Posterior vena cava (tissue), 2 donors: ENCODE measurements around the gene KAZALD1. TPM values are rescaled to one million over a fixed set of nuclear protein-coding genes. Genes with fewer than 3 reads are reported as not detected.
A peak's percentile ranks its signal among the peaks of the same experiment; 100 is the strongest.

Experiments
- DNase-seq: peaks from one replicate; pipeline ENCODE4 v3.0.0-alpha.2; 2020; ENCODE audit warnings: low spot score
- intact Hi-C, 2 donors: fragments of 100-400 bp; cut with DNase I; formaldehyde crosslinking; loops; one replicate each; pipeline versions ENCODE4 v1.14.1 to v1.14.2; 2022 to 2023
- total RNA-seq, 2 donors: library from RNA; stranded (reverse); fragmentation: NEBNext Ultra II Directional; extraction: Animal tissue kit (Norgen Biotek cat#: 25700); gene quantifications; one replicate each; pipeline ENCODE4 v1.2.1, GENCODE V29; 2021
- donor health status: DM: yes; HTN: yes; CAD: no.
- donor health status: DM: yes; HTN: yes; CAD: no.

KAZALD1 gene
- total RNA-seq, 2 donors from 2014 or later: 6.5 to 9.3 TPM

DNA sequence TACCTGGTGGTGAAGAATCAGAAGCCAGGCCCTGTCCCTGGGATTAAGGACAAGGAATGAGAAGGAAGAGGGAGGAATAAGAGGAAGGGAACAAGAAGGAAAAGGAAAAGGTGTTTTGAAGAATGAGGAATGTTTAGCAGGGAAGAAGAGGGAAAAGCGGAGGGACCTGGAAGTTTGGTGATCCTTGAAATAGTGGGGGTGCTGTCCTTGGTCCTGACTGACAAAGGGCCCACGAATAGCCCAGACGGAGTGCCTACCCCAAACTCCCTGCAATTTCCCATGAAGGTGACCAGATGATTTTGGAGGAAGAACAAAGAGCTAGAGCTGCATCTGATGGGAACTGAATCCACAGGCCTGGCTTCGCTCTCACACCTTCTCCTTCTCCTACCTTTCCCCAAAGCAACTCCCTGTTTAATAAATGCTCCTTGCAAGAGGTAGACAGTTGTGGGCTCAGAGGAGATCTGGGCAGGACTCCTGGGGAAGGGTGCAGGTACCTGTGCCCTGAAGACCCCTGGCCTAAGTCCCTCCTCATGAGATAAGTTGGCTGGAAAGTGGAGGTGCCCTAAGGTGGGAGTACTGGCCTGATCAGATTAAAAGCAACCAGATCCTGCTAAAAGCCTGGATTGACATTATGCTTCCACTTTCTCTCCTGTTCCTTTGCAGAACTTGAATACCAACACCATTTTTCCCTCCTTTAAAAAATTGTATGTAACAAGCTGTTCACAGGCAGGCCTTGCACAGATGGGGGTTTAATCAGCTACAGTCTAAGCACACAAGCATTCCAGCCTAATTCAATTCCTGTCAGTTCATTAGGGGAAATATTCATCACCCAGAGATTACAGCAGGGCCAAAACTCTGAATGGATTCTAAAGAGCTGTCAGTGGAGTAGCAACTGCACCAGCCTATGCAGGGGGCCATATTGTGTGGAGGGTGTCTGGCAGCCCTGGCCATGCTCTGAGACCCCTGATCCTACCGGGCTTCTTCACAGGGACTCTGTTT, 19.4 kb downstream of the KAZALD1 start:
- no peak for DNase-seq
- intact Hi-C loops: no loop called here

DNA sequence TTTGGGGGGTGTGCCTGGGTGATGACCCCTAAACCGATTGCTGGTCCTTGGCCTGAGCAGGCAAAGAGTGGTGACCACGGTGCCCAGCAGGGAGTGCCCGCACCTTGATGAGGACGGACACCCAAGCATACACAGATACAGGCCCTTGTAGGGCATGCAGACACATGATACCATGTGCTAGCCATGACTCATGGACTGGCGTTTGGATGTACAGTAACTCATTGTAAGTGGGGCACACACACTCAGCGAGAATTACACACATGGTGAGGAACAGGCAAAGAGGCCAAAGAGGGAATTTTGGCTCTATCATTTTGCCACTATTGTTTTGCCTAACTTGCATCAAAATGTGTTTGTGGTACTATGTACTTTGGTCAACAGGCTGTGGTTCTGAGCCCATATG, 24.1 kb downstream of the KAZALD1 start:
- intact Hi-C loops: no loop called here
- no peak for DNase-seq

DNA sequence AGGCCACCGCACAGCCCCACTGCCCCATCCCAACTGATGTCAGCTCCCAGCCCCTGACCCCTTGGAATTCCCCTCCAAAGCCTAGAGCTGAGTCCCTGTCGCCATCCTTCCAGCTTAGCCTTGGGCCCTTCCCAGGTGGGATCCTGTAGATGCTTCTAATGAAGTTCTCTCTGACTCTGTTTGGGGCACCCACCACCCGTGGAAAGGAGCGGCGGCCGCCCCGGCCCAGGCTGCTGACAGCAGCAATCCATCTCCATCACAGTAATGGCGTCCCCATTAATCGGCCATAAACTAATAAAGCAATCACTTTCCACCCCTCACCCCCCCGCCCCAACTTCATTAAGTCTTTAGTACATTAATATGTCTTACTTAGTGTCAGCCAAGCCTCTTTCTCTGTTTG, 25.6 kb downstream of the KAZALD1 start:
- intact Hi-C loops: no loop called here
- no peak for DNase-seq

DNA sequence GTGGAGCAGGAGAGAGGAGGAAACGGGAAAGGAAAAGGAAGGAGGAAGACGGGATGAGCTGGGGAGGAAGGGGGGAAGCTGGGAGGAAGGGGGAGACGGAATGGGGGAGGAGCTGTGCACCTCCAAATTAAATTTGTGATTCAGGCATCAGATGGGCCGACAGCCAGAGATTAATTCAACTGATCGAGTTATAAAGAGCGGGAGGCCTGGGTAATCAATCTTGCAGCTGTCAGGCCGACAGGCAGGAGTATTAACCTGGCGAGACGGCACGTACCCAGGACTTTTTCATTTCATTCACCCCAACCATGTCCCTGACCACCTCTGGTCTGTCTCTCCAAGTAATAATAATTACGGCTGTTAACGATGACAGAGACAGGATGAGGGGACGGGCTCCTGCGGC, 26.2 kb downstream of the KAZALD1 start:
- intact Hi-C loops: no loop called here
- DNase-seq: no peak

DNA sequence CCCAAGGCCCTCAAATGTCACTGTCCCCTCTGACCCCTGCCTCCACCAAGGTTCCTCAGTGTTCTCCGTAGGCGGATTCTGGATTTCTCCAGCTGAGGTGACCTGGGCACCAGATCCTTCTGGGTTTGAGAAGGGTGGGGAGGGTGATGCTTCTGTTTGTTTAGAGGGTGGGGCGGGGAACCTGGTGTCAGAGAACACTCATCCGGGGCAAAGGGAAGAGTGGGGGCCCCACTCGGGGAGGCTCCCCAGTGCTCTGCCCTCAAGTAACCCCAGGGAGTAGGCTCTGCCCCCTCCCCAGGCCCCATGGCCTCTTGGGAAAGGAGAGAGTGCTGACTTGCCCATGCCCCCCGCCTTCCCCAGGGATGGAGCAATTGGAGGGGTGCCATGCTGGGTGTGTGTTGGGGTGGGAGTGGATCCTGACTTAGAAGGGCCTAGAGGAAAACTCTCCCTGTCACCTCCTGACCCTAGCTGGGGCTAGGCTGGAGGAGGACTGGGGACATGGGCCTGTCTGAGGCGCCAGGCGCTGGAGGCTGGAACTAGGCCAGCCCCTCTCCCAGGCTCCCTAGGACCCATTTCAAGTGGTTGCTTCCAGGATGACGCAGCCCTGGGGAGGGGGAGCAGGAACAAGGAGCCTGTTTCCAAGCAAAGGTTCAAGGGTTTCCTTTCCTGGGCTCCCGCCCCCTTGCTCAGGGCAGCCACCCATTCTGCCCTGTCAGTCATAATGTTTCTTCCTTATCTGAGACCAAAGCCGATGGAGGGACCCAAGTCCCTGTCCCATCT, 27.9 kb downstream of the KAZALD1 start:
- intact Hi-C loops: no loop called here
- DNase-seq: no peak

DNA sequence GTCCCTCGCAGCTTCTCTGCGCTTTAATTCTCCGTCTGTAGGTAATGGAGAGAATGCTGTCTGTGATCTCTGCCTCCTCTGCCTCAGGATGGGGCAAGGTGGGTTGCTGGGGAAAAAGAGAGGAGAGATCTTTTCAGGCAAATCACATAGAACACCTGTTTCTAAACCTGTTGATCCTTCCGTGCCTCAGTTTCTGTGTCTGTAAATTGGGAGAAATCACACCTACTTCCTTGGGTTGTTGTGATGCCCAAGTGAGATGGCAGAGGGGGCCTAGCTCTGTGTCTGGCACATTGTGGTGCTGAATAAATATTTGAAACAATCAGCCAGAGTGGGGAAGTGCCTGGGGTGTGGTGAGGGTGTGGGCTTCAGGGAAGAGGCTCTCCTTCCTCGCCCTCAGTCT, 28.8 kb downstream of the KAZALD1 start:
- intact Hi-C loops: no loop called here
- no peak for DNase-seq

DNA sequence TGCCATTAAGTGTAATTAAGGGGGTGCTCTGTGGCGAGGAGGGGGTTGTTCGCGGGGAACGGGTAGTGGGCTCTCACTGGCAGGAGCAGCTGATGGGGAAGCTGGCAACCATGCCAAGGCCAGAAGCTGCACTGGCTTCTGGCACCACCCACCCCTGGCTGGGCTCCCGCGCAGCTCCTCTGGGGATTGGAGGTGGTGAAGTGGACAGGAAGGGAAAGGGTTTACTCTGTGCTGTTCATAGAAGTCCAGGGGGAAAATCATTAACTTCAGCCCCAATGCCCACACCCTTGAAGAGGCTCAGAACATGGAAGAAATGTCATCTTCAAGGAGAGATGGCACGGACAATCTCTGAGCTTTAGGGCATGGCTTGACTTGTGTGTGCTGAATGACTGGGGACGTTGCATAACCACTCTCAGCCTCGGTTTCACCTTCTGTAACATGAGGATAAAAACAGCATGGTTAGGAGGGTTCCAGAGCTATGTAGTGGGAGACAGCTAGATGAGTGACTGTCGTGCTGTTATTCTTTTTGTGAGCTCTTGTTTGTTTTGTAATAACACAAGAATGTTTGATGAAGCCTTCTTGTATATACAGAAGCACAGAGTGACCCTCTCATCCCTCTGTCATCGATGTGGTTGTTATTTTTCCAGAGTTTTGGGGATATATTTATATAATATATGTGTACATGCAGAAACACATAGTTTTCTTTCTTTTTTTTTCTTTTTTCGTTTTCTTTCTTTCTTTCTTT, 29.9 kb downstream of the KAZALD1 start:
- intact Hi-C loops: no loop called here

DNA sequence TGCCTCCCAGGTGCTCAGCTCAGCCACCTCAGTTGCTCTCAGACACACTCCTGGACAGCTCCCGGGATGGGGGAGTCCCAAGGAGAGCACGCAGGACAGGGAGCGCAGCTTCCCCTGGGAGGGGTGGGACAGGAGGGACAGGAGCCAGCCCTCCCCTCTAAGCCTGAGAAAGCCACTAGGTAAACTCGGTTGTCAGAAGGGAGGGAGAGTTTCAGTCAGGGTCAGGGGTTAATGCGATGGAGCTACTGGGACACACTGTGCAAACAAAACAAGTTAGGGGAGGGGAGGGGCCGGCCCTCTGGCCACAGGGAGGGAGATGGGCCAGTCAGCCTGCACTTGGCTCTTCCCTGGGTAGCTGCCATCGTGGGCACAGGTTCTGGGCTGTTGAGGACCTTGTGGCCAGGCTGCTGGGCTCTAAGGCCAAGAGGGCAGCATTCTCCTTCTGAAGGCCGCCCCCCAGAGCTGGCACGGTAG, 31.1 kb downstream of the KAZALD1 start:
- no peak for DNase-seq
- intact Hi-C loops: no loop called here

More for the DNA sequence above, 29.9 kb downstream of the KAZALD1 start:
- DNase-seq: no peak

DNA sequence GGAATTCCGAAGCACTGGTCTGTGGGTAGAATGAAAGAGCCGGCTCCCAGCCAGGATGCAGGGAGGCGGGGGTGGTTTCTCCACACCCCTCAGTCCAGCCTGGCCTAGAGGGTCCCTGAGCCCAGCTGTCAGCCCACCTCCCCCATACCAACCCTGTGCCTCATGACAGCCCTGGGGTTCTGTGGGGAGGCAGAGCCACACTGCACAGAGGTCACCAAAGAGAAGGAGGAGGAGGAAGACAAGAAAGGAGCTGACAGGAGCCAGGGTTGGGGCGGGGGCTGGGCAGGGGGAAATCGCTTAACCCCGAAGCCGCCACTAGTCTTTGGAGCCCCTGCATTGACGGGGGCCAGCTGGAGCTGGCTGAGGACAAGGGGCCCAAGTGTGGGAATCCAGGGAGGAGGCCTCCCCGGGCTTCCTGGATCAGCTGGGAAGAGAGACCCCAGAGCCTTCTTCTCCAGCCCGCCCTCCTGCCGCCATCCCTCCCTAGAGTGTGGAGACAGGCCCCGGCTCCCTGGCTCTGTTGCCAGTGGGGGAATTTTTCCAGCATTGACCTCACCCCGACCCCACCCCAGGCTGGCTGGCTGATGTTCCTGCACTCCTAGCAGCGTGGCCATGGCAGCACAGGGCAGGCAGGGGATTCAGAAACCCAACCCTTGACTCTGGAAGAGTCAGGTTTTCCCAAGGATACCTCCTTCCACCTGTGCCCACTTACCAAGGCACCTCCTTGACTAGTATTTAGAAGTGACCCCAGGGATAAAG, 32.5 kb downstream of the KAZALD1 start:
- DNase-seq: no peak
- intact Hi-C loops: no loop called here

DNA sequence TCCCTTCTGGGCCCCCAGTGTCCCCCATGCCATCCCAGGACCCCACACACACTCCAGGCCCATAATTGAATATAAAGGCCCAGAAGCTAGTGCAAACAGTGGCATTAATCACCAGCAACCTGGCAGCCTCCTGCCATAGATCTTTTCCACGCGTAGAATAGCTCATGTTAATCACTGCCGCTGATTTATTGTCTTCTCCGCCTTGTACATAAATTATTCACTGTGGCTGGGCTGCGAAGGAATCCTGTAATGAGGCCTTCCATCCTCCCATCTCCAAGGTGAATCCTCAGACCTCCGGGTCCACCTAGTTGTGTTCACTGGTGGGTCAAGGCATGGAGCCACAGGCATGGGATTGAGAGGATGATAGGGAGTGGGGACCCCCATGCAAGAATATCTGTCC, 33.2 kb downstream of the KAZALD1 start:
- intact Hi-C loops: loop anchor here in 1 of 2 donors (5.0 kb wide), 1 partner anchor 47 kb away; no protein-coding TSS in a partner anchor
- DNase-seq: no peak

DNA sequence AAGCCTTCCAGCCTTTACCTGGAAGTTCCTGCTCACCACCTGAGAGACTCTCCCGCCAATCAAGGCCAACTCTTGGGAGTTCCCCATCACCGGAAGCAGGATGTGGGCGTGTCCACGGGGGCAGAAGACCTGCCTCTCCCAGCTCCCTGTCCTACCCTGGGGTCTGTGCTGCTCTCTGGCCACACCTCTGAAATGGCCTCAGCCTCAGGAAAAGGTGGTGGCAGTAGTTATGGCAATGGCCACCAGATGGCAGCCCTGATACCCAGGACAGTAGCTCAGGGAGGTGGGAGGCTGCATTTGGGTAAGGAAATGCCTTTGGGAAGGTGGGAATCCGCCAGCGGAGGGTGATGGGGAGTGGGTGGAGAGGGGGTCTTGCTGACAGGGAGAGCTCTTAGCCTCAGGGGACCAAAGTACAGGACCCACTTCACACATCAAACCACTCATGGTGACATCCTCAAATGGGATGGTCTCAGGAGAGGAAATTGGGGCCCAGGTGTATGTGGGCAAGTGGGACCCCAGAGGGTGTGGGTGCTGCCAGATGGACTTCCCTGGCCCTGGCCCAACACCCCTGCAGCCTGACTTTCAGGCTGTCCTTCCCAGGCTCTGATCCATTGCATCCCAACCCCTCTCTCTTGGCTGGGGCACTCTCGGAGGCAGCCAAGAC, 33.9 kb downstream of the KAZALD1 start:
- no peak for DNase-seq
- intact Hi-C loops: loop anchor here in 1 of 2 donors (5.0 kb wide), 1 partner anchor 47 kb away; no protein-coding TSS in a partner anchor

DNA sequence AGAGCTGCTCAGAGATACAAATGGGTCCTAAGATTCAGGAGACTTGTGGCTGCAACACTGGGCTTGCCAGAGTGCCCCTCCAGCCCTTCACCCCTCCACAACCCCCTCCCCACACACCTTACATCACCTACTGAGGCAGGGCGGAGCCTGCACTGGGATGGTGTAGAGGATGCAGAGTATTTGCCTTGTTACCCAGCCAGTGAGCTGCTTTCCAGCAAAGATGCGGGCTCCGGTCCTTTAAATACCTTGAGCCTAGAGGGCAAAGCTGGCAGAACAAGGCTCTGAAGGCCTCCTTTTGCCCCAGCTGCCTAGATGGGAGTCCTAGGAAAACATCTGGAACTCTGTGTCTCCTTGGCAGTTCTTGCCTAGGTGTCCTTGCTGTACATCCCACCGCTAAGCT, 34.6 kb downstream of the KAZALD1 start:
- intact Hi-C loops: loop anchor here in 1 of 2 donors (5.0 kb wide), 1 partner anchor 46 kb away; no protein-coding TSS in a partner anchor

DNA sequence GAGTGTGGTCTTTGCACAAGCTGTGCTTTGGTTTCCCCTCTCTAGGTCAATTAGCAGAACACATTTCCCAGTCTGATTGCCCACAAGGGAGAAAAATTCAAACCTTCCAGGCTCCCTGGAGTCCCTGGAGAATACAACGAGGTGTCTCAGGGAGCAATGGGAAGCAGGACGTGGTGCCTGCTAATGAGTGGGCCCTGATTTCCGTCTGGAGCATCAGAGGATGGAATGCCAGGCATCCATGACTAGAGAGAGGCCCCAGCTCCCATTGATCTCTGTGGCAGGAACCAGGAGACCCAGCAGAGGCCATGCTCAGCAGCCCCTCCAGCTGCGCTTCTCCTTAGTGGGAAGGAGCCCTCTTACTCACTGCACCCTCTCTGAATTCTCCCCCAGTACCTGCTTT, 36.1 kb downstream of the KAZALD1 start:
- DNase-seq: no peak
- intact Hi-C loops: loop anchor here in 1 of 2 donors (5.0 kb wide), 1 partner anchor 44 kb away; no protein-coding TSS in a partner anchor

More for the DNA sequence above, 34.6 kb downstream of the KAZALD1 start:
- no peak for DNase-seq

DNA sequence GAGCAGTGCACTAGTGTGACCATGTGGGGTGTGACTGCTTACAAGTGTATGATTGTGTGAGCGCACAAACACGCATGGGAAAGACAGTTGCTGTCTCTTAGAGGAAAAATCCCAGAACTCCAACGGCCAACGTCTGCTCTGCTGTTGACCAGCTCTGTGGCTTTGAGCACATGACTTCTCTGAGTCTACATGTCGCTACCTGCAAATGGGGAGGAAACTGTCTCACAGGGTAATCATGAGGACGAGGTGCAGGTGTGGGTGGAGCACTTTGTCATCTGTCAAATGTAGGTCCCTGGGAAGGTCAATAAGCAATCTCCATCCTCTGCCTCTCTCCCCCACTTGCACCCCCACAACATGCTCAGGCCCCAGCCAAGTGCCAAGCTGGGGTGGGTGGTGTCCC, 38.1 kb downstream of the KAZALD1 start:
- intact Hi-C loops: loop anchor here in 1 of 2 donors (5.0 kb wide), 1 partner anchor 42 kb away; no protein-coding TSS in a partner anchor
- DNase-seq: no peak

DNA sequence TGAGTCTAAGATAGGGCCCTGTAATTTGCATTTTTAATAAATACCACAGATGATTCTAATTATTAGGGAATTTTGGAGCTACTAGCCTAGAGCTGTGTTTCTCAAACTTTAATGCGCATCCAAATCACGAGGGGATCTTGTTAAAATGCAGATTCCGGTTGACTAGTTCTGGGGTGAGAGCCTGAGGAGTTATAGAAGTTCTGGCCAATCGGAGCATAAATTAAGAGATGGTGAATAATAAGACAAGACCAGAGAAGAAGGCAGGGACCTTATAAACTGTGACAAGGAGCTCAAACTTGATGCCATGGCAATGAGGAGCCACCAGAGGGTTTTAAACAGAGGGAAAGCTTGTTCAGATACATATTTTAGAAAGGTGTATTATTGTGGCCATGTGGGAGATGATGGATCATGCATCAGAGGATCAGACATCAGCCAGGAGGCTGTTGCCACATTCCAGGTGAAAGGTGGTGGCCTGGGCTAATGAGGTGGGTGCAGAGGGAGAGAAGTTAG, 39.6 kb downstream of the KAZALD1 start:
- no peak for DNase-seq
- intact Hi-C loops: no loop called here

DNA sequence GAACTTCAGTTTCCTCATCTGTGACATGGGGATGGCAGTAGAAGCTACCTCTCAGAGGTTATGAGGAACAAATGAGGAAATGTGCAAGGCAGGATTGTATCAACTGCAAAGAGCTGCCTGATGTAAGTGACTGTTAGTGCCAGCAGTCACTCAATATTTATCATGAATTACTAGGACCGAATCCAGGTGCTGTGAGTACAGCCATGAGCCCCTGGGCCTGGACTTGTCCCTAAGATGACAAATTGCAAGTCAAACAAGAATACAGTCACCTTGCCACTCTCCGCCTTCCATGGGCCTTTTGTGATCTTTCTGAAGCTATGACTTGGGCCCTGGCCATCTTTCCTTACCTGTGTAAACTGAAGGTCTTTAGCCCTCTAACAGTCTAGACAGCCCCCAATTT, 41.6 kb downstream of the KAZALD1 start:
- intact Hi-C loops: no loop called here
- DNase-seq: no peak

DNA sequence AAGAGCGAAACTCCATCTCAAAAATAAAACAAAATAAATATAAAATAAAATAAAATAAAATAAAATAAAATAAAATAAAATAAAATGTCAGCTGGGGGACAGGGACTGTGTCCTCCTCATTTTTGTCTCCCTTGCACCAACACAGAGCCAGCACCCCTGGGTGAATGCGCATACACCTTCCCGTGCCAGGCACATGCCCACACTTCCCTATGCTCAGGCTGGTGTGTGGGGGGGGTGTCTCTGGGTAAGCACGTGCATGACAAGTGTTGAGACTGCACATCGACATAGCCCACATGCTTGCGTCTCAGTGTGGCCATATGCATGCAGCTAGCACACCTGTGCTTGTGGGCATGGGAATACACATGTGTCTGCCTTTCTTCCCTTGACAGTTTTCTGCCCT, 44.6 kb downstream of the KAZALD1 start:
- intact Hi-C loops: no loop called here

DNA sequence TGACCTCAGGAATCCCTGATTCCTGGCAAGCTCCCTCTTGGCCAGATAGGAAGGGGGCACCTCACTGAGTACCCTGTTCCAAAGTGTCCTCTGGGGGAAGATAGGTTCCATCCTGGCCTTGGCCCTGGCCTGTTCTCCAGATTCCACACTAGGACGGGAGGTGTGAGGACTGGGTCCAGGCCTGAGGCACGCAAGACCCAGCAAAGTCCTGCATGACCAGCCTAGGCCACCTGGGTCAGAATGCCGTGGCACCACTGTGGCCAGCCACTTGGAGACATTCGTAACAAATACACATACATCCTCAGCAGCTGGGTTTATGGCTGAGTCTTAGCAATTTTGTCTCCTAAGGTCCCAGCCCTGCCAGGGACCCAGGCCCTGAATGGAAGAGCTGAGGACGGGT, 46.0 kb downstream of the KAZALD1 start:
- DNase-seq: peak; percentile 54
- intact Hi-C loops: no loop called here

More for the DNA sequence above, 44.6 kb downstream of the KAZALD1 start:
- peak; percentile 55 for DNase-seq
